Endodermal cell (in vitro differentiated cells): ENCODE results near the gene PTPRQ. TPM values are rescaled to one million over a fixed set of nuclear protein-coding genes. Genes with fewer than 3 reads are reported as not detected.
A peak's percentile ranks its signal among the peaks of the same experiment; 100 is the strongest.

Source experiments
- DNase-seq: peaks from one replicate; pipeline ENCODE4 v3.0.0-alpha.2; 2017
- H3K27ac ChIP-seq: 2 replicates; pipeline ENCODE4 v1.5.1; 2013; ENCODE audit warnings: mild to moderate bottlenecking, low read depth, low read length, moderate library complexity
- H3K27me3 ChIP-seq: 2 replicates; pipeline ENCODE4 v1.6.1; 2013; ENCODE audit warnings: mild to moderate bottlenecking, low read length, moderate library complexity; ENCODE audit not compliant: insufficient read depth, control insufficient read depth, poor library complexity, severe bottlenecking
- H3K36me3 ChIP-seq: 2 replicates; pipeline ENCODE4 v1.7.0; 2013; ENCODE audit warnings: mild to moderate bottlenecking, low read length, moderate library complexity; ENCODE audit not compliant: control insufficient read depth, insufficient read depth
- H3K4me1 ChIP-seq: one replicate; pipeline ENCODE4 v1.7.0; 2013; ENCODE audit warnings: low read length; ENCODE audit not compliant: control insufficient read depth, insufficient read depth
- H3K4me3 ChIP-seq: 2 replicates; pipeline ENCODE4 v1.5.1; 2013; ENCODE audit warnings: mild to moderate bottlenecking, low read length, moderate library complexity
- H3K9ac ChIP-seq: 2 replicates; pipeline ENCODE4 v1.6.1; 2013; ENCODE audit warnings: mild to moderate bottlenecking, low read length, moderate library complexity; ENCODE audit not compliant: poor library complexity, severe bottlenecking; ENCODE audit errors: extremely low read depth
- H3K9me3 ChIP-seq: 2 replicates; pipeline ENCODE4 v1.6.1; 2013; ENCODE audit warnings: mild to moderate bottlenecking, low read length, moderate library complexity; ENCODE audit not compliant: control insufficient read depth
- H3K27ac Mint-ChIP-seq: 2 replicates; pipeline ENCODE4 v1.8.0; 2020; ENCODE audit warnings: mixed read lengths
- H3K27me3 Mint-ChIP-seq: 2 replicates; pipeline ENCODE4 v1.8.0; 2021; ENCODE audit warnings: mild to moderate bottlenecking, mixed read lengths; ENCODE audit not compliant: insufficient read depth
- H3K36me3 Mint-ChIP-seq: 2 replicates; pipeline ENCODE4 v1.8.0; 2020; ENCODE audit warnings: low read depth, mixed read lengths
- H3K4me1 Mint-ChIP-seq: 2 replicates; pipeline ENCODE4 v1.8.0; 2020; ENCODE audit warnings: mixed read lengths
- H3K4me3 Mint-ChIP-seq: 2 replicates; pipeline ENCODE4 v1.8.0; 2020; ENCODE audit warnings: mild to moderate bottlenecking, moderate library complexity, mixed read lengths
- H3K9me3 Mint-ChIP-seq: 2 replicates; pipeline ENCODE4 v1.8.0; 2020; ENCODE audit warnings: mild to moderate bottlenecking, mixed read lengths
- CTCF ChIP-seq: fragments of 200-600 bp; sonication (generic); conservative IDR thresholded peaks from 2 replicates; pipeline ENCODE4 v1.5.0; 2021; ENCODE audit warnings: antibody characterized with exemption, mild to moderate bottlenecking
- WGBS, 2 experiments: methylation state at CpG; one replicate each; pipeline versions ENCODE4 v1.1.5 to v1.1.7; 2013; ENCODE audit warnings: missing lambda C conversion rate in 2 of 2, mixed read lengths in 1 of 2; ENCODE audit not compliant: insufficient coverage in 1 of 2, insufficient read length in 1 of 2; 5-methylcytosine and 5-hydroxymethylcytosine counted together
- total RNA-seq, 2 donors: library from RNA; stranded (reverse); fragmentation: NEBNext Ultra II Directional in 1 of 2; extraction: Animal tissue kit (Norgen Biotek cat#: 25700) in 1 of 2; gene quantifications; 2 replicates in 1 of 2; 3 replicates in 1 of 2; pipeline ENCODE4 v1.2.1, GENCODE V29; 2021

The PTPRQ gene
- total RNA-seq, 2 donors from 2014 or later: 0.13 TPM; not detected in 1

GRCh38 chr12:80708259-80708974 is 264.4 kb downstream of the PTPRQ start:
- no peak overlapping the region for H3K27ac ChIP-seq
- WGBS, 2 experiments: 3 to 9% methylated on average over 7 to 50 of the region's 50 CpGs
- peaks cover 4% of the 10 kb centered on the region for H3K4me1 ChIP-seq
- no peaks in the 10 kb centered on the region for H3K36me3 ChIP-seq
- H3K4me3 ChIP-seq: peak overlapping the region; percentile 74
- no peaks in the 10 kb centered on the region for H3K36me3 Mint-ChIP-seq
- no peak overlapping the region for H3K27ac Mint-ChIP-seq
- H3K9ac ChIP-seq: no peak overlapping the region
- no peaks in the 10 kb centered on the region for H3K9me3 Mint-ChIP-seq
- H3K27me3 Mint-ChIP-seq: peaks cover 64% of the 10 kb centered on the region
- DNase-seq: peak; percentile 84
- peaks cover 60% of the 10 kb centered on the region for H3K27me3 ChIP-seq
- no peaks in the 10 kb centered on the region for H3K9me3 ChIP-seq
- H3K4me3 Mint-ChIP-seq: peak overlapping the region; percentile 60
- no peak for TF ChIP-seq CTCF
- H3K4me1 Mint-ChIP-seq: peaks cover 29% of the 10 kb centered on the region

GRCh38 chr12:80708975-80709328 is 264.9 kb downstream of the PTPRQ start:
- 29 to 43% methylated on average over 6 to 10 of the region's 10 CpGs for WGBS, 2 experiments

More at GRCh38 chr12:80708975-80709328, 264.9 kb downstream of the PTPRQ start:
- Histone ChIP-seq H3K9me3 (no peaks in the 10 kb centered on the region), H3K27me3 (peaks cover 60% of the 10 kb centered on the region), H3K27ac (no peak overlapping the region), H3K4me1 (peaks cover 3% of the 10 kb centered on the region), H3K36me3 (no peaks in the 10 kb centered on the region), H3K9ac (no peak overlapping the region), H3K4me3 (peak overlapping the region; percentile 74)
- H3K4me3 Mint-ChIP-seq: peak overlapping the region; percentile 60
- H3K9me3 Mint-ChIP-seq: no peaks in the 10 kb centered on the region
- no peak for DNase-seq
- no peak overlapping the region for H3K27ac Mint-ChIP-seq
- peaks cover 35% of the 10 kb centered on the region for H3K4me1 Mint-ChIP-seq
- H3K36me3 Mint-ChIP-seq: no peaks in the 10 kb centered on the region
- peaks cover 69% of the 10 kb centered on the region for H3K27me3 Mint-ChIP-seq
- TF ChIP-seq CTCF: no peak
